HG03378 (cell line): ENCODE data around the gene GPC6.

Experiments used
- ATAC-seq: cut with Tn5 transposase; IDR thresholded peaks from one replicate; pipeline ENCODE4 v1.9.1; 2021; ENCODE audit warnings: mild to moderate bottlenecking, moderate library complexity; ENCODE audit not compliant: unreplicated experiment

GPC6 gene

DNA sequence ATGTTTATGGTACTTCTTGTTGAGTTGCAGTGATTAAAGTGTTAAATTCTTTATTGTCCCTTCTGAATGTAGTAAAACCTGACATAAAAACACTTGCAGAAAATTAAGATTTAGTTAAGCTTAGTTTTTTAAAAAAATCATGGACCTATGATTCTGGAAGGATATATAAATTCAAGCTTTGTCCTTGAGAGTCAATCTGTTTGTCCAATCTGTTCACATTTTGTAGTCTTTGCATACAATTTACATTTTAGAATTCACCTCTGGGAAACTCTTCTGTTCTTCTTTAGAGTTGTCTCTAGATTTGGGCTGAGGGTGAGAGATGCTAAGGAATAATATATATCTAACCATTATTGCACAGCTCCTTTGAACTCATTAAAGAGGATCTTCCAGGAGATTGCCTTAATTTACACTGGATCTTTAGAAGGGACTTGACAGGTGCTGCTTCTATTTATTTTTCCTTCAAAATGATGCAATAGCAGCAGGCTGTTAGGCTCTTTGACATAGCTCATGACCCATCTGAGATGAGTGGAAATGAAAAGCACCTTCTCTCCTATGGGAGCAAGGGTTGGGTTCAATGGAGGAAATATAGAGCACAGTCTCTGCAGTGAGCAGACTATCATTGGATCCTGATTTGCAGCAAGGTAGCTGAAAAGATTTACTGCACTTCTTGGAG is 433.9 kb downstream of the GPC6 start:
- no peak for ATAC-seq

DNA sequence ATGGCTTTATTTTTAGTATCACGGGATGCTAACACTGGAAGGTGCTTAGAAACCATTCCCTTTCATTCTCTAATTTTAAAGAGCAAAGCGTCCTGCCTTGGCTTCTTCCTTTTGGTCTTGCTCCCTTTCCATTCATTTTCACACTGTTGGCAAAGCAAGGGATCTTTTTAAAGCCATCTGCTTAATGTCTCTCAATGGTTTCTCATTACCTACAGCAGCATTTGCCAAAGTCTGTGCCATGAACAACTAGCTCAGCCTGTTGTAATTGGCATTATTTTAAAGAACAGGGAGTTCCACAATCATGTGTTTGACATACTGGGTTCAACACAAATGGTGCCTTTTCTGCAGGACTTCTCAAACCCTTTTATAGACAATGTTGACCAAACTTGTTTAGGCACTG is 444.3 kb downstream of the GPC6 start:
- ATAC-seq, result no peak

DNA sequence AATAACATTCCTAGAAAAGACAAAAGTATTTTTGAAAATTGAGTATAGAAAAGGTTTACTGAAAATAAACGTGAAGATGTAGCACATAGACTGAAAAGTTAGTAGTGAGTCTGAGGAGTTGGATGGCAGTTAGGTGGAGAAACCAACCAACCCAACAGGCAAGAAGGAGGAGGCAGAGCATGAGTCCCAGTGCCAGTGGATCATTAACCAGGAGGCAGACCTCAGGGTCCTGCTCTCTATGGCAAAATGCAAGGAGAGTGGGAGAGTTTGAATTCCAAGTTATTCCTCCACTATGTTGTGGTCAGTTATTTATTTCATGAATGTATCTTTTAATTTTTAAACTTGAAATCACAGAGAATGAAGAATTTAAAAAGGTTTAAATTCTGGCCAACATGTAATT is 446.4 kb downstream of the GPC6 start:
- ATAC-seq, result no peak

DNA sequence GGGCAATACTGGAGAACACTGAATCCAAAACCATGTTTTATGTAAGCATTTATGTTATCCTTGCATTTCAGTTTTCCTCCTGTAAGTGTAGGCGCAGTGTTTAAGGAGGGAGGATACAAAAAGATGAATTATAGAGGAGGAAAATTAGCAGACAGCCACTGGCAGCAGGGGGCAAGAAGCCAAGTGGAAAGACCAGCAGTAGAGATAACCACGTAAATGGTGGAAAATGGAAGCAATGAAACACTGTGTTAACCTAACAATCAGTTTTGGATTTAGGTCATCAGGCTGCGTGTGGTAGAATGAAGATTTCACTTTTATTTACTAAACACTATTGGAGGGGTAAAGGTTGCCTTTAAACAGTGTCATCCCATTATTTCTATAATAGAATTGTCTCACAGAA is 447.3 kb downstream of the GPC6 start:
- ATAC-seq, result no peak

DNA sequence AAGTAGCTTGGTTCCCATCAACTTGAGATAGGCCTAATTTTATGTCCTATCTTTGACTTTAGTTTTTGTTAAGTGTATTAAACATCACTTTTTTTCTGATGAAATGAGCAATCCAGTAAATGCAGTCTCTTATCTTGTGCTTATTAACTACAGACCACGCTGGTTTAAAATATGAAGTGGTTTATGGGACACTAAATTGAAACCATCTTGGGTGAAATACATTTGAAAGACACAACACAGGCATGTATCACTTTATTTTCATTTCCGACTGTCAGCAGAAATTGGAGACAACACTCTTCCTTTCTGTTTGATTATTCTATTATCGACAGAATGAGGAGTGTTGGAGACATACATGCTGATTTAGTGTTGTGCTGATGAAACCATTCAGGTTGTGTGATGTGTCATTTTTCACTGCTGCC is 447.7 kb downstream of the GPC6 start:
- ATAC-seq, result no peak

DNA sequence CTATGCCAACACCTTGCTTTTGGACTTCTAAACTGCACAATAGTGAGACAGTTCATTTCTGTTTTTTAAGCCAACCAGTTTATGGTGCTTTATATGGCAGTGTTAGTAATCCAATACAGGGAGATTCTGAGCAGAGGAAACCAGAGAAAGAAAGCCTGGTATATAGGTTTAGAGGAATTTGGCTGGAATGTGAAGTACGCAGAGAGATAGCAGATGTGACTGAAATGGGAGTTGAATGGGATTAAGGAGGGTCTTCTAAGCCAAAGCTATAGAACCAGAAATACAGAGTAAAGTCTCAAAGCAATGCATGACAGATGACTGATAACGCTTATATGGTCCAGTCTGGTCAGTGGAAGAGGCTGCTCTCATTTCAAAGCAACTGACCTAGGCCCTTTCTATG is 453.7 kb downstream of the GPC6 start:
- ATAC-seq, result no peak

DNA sequence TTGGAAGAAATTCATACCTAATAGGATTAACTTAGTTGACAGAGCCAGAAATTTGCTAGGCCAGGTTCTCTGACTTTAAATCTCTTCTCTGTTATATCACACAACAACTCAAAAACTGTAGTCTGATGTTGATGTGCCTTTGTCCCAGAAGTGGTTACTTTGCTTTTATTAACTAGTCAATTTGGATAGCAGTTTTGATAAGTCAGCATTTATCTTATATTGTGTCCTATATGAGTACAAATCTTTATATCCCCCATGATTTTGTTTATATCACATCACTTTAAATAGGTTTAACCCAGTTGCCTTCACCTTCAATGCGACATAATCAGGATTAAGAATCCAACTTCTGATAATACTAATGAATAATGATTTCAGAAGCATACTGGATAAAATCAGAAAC is 459.3 kb downstream of the GPC6 start:
- no peak for ATAC-seq

DNA sequence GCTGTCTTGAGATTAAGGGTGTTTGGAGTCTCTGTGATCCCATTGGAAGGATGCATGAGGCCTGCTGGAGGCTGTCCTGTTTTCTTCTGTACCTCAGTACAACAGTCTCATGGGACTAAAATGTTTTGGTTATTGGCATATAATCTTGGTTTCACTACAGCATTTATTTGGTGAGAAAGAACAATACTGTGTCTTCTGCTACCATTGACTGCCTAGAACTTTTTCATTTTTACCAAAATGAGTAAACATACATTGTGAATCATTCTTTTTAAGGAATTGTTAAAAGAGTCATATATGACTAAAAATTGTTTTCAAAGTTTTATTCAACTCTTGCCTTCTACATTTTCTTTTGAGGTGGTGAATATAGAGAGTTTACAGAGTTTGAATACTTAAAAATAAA is 459.8 kb downstream of the GPC6 start:
- ATAC-seq, result no peak

DNA sequence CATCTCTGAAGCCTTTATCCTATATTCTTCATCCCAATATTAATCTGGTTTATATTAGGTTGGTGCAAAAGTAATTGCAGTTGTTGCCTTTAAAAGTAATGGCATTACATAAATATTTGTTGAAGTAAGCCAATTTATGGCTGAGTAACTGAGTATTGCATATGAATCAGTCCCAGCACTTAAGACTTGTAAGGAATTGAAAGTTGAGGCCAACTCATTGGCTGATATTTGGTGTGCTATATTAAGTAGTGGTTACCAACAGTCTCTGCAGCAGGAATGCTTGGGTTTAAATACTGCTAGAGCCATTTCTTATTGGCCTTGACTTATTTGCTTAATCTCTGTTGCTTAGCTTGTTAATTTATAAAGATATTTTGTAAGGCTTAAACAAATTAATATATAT is 460.7 kb downstream of the GPC6 start:
- ATAC-seq, result no peak

DNA sequence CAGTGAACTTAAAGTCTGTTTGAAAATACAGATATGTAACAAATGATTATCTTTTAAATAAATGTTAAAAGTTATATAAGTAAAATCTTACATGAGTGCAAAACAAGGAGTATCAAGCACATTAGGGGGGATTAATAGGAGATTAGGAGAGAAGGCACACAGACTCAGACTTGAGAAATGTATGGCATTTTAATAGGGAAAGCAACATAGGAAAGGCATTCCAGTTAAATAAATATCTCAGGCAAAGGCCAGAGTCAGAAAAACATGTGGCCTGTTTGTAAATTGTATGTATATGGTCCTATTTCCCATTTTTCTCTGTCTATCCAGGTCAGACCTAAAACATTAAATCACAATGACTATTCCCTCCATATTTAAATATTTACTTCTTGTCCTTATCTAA is 462.7 kb downstream of the GPC6 start:
- no peak for ATAC-seq

DNA sequence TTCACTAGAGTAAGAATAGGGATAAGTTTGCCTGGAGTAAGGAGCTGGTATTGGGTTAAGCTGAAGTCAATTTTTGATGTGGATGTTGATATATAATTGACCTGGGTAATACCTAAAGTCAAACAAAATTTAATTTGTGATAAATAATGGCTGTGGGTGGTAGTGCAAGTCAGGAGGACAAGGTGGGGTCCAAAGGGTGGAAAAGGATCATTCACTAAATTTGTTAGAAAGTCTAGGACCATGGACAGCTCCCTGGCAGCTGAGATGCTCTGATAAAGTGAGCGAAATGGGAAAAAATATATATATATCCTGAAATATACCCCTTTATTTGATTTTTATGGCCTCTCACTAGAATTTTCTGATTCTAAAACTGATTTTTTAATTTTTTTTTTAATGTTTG is 463.5 kb downstream of the GPC6 start:
- no peak for ATAC-seq

DNA sequence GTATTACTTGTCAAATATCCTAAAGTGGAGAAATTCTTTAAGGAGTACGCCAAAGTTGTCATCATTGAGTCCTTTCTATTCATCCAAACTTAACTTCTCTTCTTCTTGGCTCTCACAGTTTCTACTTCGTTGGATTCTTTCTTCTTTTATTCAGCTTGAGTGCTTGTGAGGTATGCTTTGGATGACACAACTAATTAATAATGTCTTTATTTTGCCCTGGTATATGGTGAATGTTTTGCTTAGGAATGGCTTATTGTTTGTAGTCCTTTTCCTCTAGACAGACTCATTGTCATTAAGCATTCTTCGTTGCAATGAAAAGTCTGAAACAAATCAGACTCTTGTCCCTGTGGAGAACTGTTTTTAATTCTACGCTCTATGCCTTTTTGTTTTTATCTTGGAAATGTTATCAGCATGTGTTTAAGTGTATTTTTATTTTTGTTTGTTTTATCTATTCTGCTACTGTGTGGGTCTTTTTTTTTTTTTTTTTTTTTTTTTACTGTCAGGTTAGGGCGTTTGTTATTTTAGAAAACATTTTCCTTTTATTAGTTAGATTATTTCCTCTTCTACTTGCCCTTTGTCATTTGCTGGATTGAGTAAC is 471.5 kb downstream of the GPC6 start:
- no peak for ATAC-seq

DNA sequence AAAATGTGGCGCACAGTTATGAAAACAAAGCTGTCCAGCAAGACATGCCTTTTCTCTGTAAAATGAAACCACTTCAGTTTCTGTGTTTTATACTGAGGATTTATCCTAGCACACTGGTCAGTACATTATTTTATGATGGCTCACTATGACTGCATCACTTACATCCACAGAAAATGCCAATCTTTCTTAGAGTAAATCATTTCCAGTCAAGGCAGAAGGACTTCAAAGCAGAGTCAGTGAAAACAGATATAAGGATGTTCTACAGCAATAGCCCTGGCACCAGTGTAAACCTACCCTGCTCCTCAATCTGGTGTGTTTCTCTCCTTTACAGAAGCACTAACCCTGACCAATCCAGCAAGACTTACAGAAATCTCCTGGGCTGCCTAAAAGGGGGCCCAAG is 473.5 kb downstream of the GPC6 start:
- no peak for ATAC-seq

DNA sequence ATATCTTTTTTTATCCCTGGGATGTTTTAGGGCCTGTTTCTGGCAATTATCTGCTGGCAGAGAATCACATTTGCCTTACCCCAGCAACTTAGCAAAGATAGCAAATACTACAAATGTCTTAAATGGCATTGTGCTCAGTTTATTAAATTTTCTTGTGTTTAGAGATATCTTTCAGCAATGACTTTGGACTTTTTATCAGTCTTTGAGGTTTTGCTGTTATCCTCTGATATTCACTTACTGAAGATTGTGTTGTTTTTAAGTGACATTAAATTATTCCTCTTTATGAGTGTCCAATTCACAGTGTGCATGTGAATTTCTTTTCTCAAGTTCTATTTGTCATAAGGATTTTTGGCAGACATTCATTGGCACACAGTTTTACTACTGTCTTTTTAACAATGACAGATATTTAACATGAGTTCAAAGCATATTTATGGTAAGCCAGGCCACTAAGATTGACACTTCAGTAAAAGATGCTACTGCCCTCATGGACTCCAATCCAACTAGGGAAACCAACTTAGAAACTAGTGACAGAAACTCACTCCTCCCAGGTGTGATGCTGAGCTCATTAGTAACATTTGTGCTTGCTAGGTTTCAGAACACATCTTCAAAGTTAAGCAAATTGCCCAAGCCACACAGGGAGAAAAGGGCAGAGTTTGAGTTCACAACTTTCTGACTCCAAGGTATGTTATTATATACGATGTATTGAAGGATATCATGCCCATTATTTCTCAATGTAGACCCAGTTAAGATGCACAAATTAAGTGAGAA is 481.9 kb downstream of the GPC6 start:
- ATAC-seq, result no peak

DNA sequence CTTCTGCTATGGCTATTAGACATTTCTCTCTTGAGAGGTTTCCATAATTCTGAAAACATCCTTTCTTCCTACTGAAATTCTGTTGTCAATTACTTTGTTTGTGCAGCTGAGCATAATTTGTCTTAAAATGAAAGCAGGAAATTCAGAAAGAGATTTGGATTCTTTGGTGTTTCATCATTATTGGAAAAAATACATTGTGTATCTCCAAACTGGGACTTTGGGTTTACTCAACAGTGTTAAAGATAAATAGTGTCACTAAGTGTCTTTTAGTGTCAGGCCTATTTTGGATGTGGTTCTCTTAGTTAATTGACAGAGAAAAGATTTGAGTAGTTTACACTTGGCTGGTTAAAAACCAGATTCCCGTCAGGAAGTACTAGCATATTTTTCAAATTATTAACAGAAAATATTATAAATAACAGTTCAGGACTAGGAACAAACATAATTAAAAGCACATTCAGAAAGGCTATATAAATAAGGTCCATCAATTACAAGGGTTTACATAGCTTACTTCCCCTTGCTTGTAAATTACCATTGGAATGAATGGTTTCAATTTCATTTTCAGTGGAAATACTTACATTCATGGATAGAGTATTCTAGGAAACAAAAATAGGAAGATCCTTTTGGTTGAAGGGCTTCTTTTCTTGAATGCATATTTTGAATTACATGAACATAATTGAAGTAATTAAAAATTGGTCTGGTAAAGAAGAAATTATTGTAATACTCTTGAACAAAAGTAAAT is 483.1 kb downstream of the GPC6 start:
- no peak for ATAC-seq

DNA sequence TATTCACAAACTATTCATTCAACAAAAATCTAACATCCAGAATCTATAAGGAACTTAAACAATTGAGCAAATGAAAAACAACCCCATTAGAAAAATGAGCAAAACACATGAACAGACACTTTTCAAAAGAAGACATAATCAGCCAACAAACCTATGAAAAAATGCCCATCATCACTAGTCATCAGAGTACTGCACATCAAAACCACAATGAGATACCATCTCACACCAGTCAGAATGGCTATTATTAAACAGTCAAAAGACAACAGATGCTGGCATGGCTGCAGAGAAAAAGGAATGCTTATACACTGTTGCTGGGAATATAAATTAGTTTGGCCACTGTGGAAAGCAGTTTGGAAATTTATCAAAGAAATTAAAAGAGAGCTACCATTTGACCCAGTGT is 487.6 kb downstream of the GPC6 start:
- no peak for ATAC-seq

DNA sequence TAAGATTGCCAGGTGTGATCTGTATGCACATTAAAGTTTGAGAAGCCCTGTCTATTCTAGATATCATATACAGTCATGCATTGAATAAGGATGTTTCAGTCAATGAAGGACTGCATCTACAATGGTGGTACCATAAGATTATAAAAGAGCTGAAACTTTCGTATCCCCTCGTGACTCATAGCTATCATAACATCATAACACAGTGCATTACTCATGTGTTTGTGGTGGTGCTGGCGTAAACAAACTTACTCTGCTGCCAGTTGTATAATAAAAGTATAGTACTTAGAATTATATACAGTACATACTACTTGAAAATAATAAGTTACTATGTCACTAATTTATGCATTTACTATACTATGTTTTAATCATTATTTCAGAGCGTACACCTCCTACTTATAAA is 489.3 kb downstream of the GPC6 start:
- ATAC-seq, result no peak

DNA sequence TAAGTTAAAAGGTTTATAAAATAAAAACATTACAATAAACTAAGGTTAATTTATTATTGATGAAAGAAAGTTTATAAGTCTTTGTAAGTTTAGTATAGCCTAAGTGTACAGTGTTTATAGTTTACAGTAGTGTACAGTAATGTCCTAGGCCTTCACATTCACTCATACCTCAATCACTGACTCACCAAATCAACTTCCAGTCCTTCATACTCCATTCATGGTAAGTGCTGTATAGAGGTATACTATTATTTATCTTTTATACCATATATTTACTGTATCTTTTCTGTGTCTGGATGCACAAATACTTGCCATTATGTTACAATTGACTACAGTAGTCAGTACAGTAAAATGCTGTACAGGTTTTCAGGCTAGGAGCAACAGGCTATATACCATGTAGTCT is 490.0 kb downstream of the GPC6 start:
- ATAC-seq, result no peak

DNA sequence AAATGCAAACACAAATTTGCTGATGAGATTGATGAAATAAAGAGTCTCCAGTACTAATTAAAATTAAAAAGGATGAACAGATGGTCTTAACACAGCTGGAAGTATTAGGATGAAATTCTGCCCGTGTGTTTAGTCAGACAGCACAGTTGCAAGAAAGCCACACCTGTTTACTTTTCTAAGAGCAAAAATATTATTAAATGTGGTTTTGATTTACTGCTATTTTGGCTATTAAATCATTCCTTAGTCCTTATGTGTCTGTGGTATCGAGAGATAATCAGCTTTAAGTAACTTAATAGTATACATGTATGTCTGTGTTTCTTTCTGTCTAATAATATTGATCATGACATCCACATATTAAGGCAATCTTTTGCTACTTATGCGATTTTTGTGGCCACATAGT is 494.9 kb downstream of the GPC6 start:
- no peak for ATAC-seq

DNA sequence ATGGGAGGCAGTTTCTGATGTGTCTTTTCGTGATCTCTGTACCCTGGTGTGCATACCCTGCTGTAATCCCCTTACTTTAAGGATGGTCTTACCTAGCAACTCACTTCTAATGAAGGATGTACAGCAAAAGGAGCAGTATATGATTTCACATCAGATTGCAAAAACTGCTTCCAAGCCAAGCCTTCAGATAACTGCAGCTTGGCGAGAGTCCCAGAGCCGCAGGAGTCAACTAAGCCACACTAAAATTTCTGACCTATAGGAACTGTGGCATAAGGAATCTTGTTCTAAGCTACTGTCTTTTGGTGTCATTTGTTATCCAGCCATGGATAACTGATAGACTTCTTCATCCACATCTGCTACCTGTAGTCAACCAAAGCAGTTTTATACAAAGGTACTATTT is 496.7 kb downstream of the GPC6 start:
- no peak for ATAC-seq

DNA sequence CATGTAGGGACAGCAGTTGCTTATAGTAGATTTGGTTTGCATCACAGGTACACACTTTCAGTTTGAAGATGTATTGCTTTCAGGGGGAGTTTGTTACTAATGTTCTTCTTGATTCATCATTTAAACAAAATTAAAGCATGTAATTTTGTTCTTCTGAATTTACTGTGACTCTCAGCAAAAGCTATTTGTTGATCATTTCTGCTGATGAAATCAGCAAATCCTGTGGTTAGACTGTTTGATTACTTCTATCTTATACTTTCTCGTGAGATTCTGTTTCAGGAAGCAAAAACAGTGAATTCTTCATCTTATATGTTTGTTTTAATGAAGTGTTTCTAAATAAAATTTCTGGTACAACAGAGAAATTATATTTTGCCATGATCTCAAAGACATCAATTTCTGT is 497.6 kb downstream of the GPC6 start:
- no peak for ATAC-seq
